A549 (cell line): ENCODE results near the gene PRRC2B. TPM values are rescaled to one million over a fixed set of nuclear protein-coding genes. Genes with fewer than 3 reads are reported as not detected.

Source experiments
- ATAC-seq, 2 experiments: fragments of 200-7000 bp in 1 of 2; fragments of >200 bp in 1 of 2; cut with Nextera tagmentation in 1 of 2; cut with Tn5 transposase in 1 of 2; 3 replicates each; pipeline versions ENCODE4 v1.8.0 to v1.9.1; 2018 to 2020; ENCODE audit warnings: mild to moderate bottlenecking in 1 of 2, moderate library complexity in 1 of 2
- CTCF ChIA-PET: fragments of 300-600 bp; sonication (Branson Sonifier 250); formaldehyde crosslinking; extraction: SDS; loops from one replicate; lab custom pipeline; 2021; ENCODE audit warnings: antibody characterized with exemption, inconsistent platforms; lab: Yijun Ruan, JAX
- POLR2A ChIA-PET: fragments of 350-600 bp; formaldehyde crosslinking; extraction: SDS; loops from one replicate; lab custom pipeline; 2021; ENCODE audit warnings: antibody characterized with exemption, inconsistent platforms; lab: Yijun Ruan, JAX
- DNase-seq, 2 experiments: peaks; one replicate each; pipeline versions ENCODE4 v3.0.0 to v3.0.0-alpha.2; 2011 to 2016; ENCODE audit warnings: low read depth in 1 of 2, low spot score in 1 of 2
- FAIRE-seq: peaks from 2 replicates; lab custom pipeline; 2011; peaks lifted over from hg19 to GRCh38; lab: Jason Lieb, UNC
- H3K27ac ChIP-seq, 2 experiments: fragments of >200 bp; sonication (Bioruptor Twin); formaldehyde crosslinking; 3 replicates each; pipeline ENCODE4 v1.5.1; 2016 to 2017
- H3K4me1 ChIP-seq: fragments of >200 bp; sonication (Bioruptor Twin); formaldehyde crosslinking; 3 replicates; pipeline ENCODE4 v1.6.1; 2016
- H3K4me2 ChIP-seq: fragments of >200 bp; sonication (Bioruptor Twin); formaldehyde crosslinking; 3 replicates; pipeline ENCODE4 v1.6.1; 2016
- H3K4me3 ChIP-seq: fragments of >200 bp; sonication (Bioruptor Twin); formaldehyde crosslinking; 3 replicates; pipeline ENCODE4 v1.5.1; 2016
- H3K9me3 ChIP-seq: fragments of >200 bp; sonication (Bioruptor Twin); formaldehyde crosslinking; 3 replicates; pipeline ENCODE4 v1.6.1; 2016
- BHLHE40 ChIP-seq: IDR thresholded peaks from 2 replicates; pipeline ENCODE4 v1.6.1; 2012; ENCODE audit warnings: low read depth, low read length, inconsistent platforms
- CEBPB ChIP-seq, 2 experiments: fragments of >200 bp in 1 of 2; sonication (Bioruptor Twin) in 1 of 2; formaldehyde crosslinking in 1 of 2; IDR thresholded peaks; 2 replicates each; pipeline ENCODE4 v1.6.1; 2012 to 2016
- CHD2 ChIP-seq: fragments of 150-350 bp; IDR thresholded peaks from 2 replicates; pipeline ENCODE4 v1.6.1; 2014; ENCODE audit warnings: low read length; ENCODE audit not compliant: partially characterized antibody
- ELK1 ChIP-seq: fragments of 150-350 bp; IDR thresholded peaks from 2 replicates; pipeline ENCODE4 v1.6.1; 2014; ENCODE audit warnings: low read depth, mild to moderate bottlenecking, low read length
- ESRRA ChIP-seq: fragments of 150-350 bp; IDR thresholded peaks from 2 replicates; pipeline ENCODE4 v1.6.1; 2014; ENCODE audit warnings: mild to moderate bottlenecking, low read length, borderline replicate concordance
- HMGXB4 ChIP-seq: fragments of 250-450 bp; sonication (Bioruptor Pico); IDR thresholded peaks from 2 replicates; pipeline ENCODE4 v1.5.0; 2021; ENCODE audit warnings: mild to moderate bottlenecking, moderate library complexity, borderline replicate concordance
- HOXA7 ChIP-seq: fragments of 250-450 bp; sonication (Bioruptor Pico); IDR thresholded peaks from 2 replicates; pipeline ENCODE4 v1.5.0; 2020; ENCODE audit warnings: mild to moderate bottlenecking, moderate library complexity
- HOXB13 ChIP-seq: fragments of 250-450 bp; sonication (Bioruptor Pico); IDR thresholded peaks from 2 replicates; pipeline ENCODE4 v1.5.0; 2020; ENCODE audit warnings: low read depth, mild to moderate bottlenecking, moderate library complexity
- JUN ChIP-seq, 2 experiments: fragments of >200 bp; sonication (Bioruptor Twin); formaldehyde crosslinking; IDR thresholded peaks; 2 replicates in 1 of 2; 3 replicates in 1 of 2; pipeline ENCODE4 v1.6.1; 2016 to 2017
- JUNB ChIP-seq: fragments of >200 bp; sonication (Bioruptor Twin); formaldehyde crosslinking; IDR thresholded peaks from 2 replicates; pipeline ENCODE4 v1.6.1; 2016
- KDM5A ChIP-seq: fragments of 200-600 bp; sonication (generic); IDR thresholded peaks from 2 replicates; pipeline ENCODE4 v1.6.1; 2016; ENCODE audit warnings: antibody characterized with exemption, mild to moderate bottlenecking
- MAFK ChIP-seq: fragments of 450-650 bp; IDR thresholded peaks from 2 replicates; pipeline ENCODE4 v1.6.1; 2014; ENCODE audit not compliant: partially characterized antibody
- MAX ChIP-seq: IDR thresholded peaks from 2 replicates; pipeline ENCODE4 v1.6.1; 2012
- NPAS2 ChIP-seq: fragments of 250-450 bp; sonication (Bioruptor Pico); IDR thresholded peaks from 2 replicates; pipeline ENCODE4 v1.8.0; 2022; ENCODE audit warnings: mild to moderate bottlenecking, moderate library complexity, borderline replicate concordance
- POLR2AphosphoS2 ChIP-seq: conservative IDR thresholded peaks from 2 replicates; pipeline ENCODE4 v1.6.1; 2012; ENCODE audit warnings: low read length, improper control_type of control experiment, inconsistent platforms
- RAD21 ChIP-seq, 2 experiments: fragments of >200 bp in 1 of 2; sonication (Bioruptor Twin) in 1 of 2; formaldehyde crosslinking in 1 of 2; IDR thresholded peaks in 1 of 2; conservative IDR thresholded peaks in 1 of 2; 2 replicates in 1 of 2; 3 replicates in 1 of 2; pipeline ENCODE4 v1.6.1; 2012 to 2018; ENCODE audit warnings: inconsistent platforms in 1 of 2
- RARB ChIP-seq: fragments of 250-450 bp; sonication (Bioruptor Pico); IDR thresholded peaks from 2 replicates; pipeline ENCODE4 v1.8.0; 2021; ENCODE audit warnings: mild to moderate bottlenecking, moderate library complexity
- RCOR1 ChIP-seq: fragments of 150-350 bp; IDR thresholded peaks from 2 replicates; pipeline ENCODE4 v1.6.1; 2014; ENCODE audit warnings: antibody characterized with exemption, low read length, low read depth
- SMC3 ChIP-seq: fragments of >200 bp; sonication (Bioruptor Twin); formaldehyde crosslinking; IDR thresholded peaks from 3 replicates; pipeline ENCODE4 v1.6.1; 2018; ENCODE audit warnings: inconsistent platforms
- SREBF2 ChIP-seq: fragments of 450-650 bp; IDR thresholded peaks from 2 replicates; pipeline ENCODE4 v1.6.1; 2014; ENCODE audit warnings: mild to moderate bottlenecking, moderate library complexity
- USF2 ChIP-seq: fragments of 450-650 bp; IDR thresholded peaks from 2 replicates; pipeline ENCODE4 v1.6.1; 2014; ENCODE audit warnings: antibody characterized with exemption
- ZFP36 ChIP-seq: fragments of 450-650 bp; IDR thresholded peaks from 2 replicates; pipeline ENCODE4 v1.6.1; 2014; ENCODE audit warnings: borderline replicate concordance; ENCODE audit not compliant: partially characterized antibody
- ZSCAN20 ChIP-seq: fragments of 250-450 bp; sonication (Bioruptor Pico); IDR thresholded peaks from 2 replicates; pipeline ENCODE4 v1.8.0; 2022; ENCODE audit warnings: mild to moderate bottlenecking, moderate library complexity
- WGBS: methylation state at CpG from one replicate; pipeline ENCODE4 v1.1.6; 2017; ENCODE audit errors: missing lambda C conversion rate; 5-methylcytosine and 5-hydroxymethylcytosine counted together
- polyA plus RNA-seq, 4 experiments: library from polyadenylated mRNA; depleted of rRNA in 3 of 4; stranded (reverse); fragments of >200 nt; fragmentation: RNase III in 1 of 4; extraction: RNeasy Plus Mini Kit Qiagen cat#74134 plus additional on column Dnase treatment in 1 of 4; gene quantifications; 2 replicates in 3 of 4; 3 replicates in 1 of 4; pipeline ENCODE4 v1.2.3, GENCODE V29; 2011 to 2017

Gene PRRC2B
- polyA plus RNA-seq, 2 of the 4 experiments (the other 2 are of a cell fraction): 35.6 to 47.3 TPM

- ChIA-PET CTCF (interaction anchor here (1.5 to 2.8 kb wide), 2 partner anchors 74 to 223 kb away, joined by 4 to 7 read pairs; no protein-coding TSS in a partner anchor), POLR2A (no interaction called here)
- ATAC-seq (no peak), DNase-seq (no peak), FAIRE-seq (no peak)
- TF ChIP-seq POLR2AphosphoS2 (no peak), BHLHE40 (no peak), JUN (IDR thresholded peaks at IDR 0.05) (no peak), RAD21 (conservative IDR thresholded peaks at IDR 0.05 in 1 of 2, IDR thresholded peaks at IDR 0.05 in 1 of 2) (no peak), SREBF2 (no peak), MAFK (no peak), CEBPB (IDR thresholded peaks at IDR 0.05) (no peak), USF2 (no peak), ELK1 (no peak), HOXA7 (CRISPR knock-in tag) (no peak)
- no peak overlapping the region for H3K27ac ChIP-seq
- 93% methylated on average over 9 of the region's 9 CpGs for WGBS
- no peak overlapping the region for H3K4me2 ChIP-seq
- no peak overlapping the region for H3K4me3 ChIP-seq
- H3K9me3 ChIP-seq: no peaks in the 10 kb centered on the region
- H3K4me1 ChIP-seq: no peaks in the 10 kb centered on the region
These were observed 123.0 kb downstream of the PRRC2B start for GRCh38 chr9:131516930-131517329.

GRCh38 chr9:131517761-131518190 lies 123.9 kb downstream of the PRRC2B start:
- TF ChIP-seq KDM5A (no peak), NPAS2 (CRISPR knock-in tag) (no peak)
- ChIA-PET POLR2A (no interaction called here), CTCF (interaction anchor here (1.5 to 2.8 kb wide), 3 partner anchors 11 to 223 kb away, joined by 4 to 7 read pairs (median 4); no protein-coding TSS in a partner anchor)
- DNase-seq: no peak
- no peak for ATAC-seq
- 97% methylated on average over 11 of the region's 11 CpGs for WGBS
- H3K4me1 ChIP-seq: no peaks in the 10 kb centered on the region
- no peak overlapping the region for H3K4me3 ChIP-seq
- FAIRE-seq: no peak
- H3K27ac ChIP-seq: no peak overlapping the region
- H3K9me3 ChIP-seq: no peaks in the 10 kb centered on the region
- H3K4me2 ChIP-seq: no peak overlapping the region

GRCh38 chr9:131518553-131518952 lies 124.7 kb downstream of the PRRC2B start:
- FAIRE-seq: no peak
- Histone ChIP-seq H3K4me2 (no peak overlapping the region), H3K27ac (no peak overlapping the region), H3K4me3 (no peak overlapping the region), H3K9me3 (no peaks in the 10 kb centered on the region), H3K4me1 (no peaks in the 10 kb centered on the region)
- TF ChIP-seq HMGXB4 (no peak), JUNB (no peak), POLR2AphosphoS2 (no peak), RCOR1 (no peak), ZSCAN20 (CRISPR knock-in tag) (no peak), RARB (CRISPR knock-in tag) (no peak), ZFP36 (no peak), ESRRA (no peak), MAX (no peak), CHD2 (no peak), SMC3 (no peak), HOXB13 (no peak)
- no peak for ATAC-seq
- ChIA-PET CTCF (interaction anchor here (2.2 to 2.8 kb wide), 2 partner anchors 12 to 73 kb away, joined by 4 to 7 read pairs; no protein-coding TSS in a partner anchor), POLR2A (no interaction called here)
- DNase-seq: no peak
- WGBS: 97% methylated on average over 20 of the region's 20 CpGs
